GM06990 (cell line): ENCODE results near the gene AVP.
"Not testable (repeated sequence)": the region's sequence is repeated elsewhere in the genome, so short reads cannot be mapped to it uniquely, and the experiment has no call there.

Source experiments
- DNase-seq: peaks from one replicate; pipeline ENCODE4 v3.0.0-alpha.2; 2011; ENCODE audit not compliant: insufficient read length; ENCODE audit errors: extremely low read depth
- H3K27me3 ChIP-seq: replicated peaks from 2 replicates; pipeline ENCODE4 v1.6.0; 2011; ENCODE audit warnings: low read length; ENCODE audit not compliant: control insufficient read depth, insufficient read depth
- H3K36me3 ChIP-seq: 2 replicates; pipeline ENCODE4 v1.5.1; 2011; ENCODE audit warnings: low read length; ENCODE audit not compliant: control insufficient read depth, insufficient read depth
- H3K4me3 ChIP-seq: replicated peaks from 2 replicates; pipeline ENCODE4 v1.5.1; 2011; ENCODE audit warnings: low read depth, mild to moderate bottlenecking, control low read depth, low read length
- TF ChIP-seq, protein P1 (sequence below): IDR thresholded peaks from 2 replicates; pipeline ENCODE4 v1.5.1; 2011; ENCODE audit warnings: low read length, control low read depth, mild to moderate bottlenecking, inconsistent platforms; ENCODE audit not compliant: insufficient read depth, poor library complexity, severe bottlenecking

Gene AVP

DNA sequence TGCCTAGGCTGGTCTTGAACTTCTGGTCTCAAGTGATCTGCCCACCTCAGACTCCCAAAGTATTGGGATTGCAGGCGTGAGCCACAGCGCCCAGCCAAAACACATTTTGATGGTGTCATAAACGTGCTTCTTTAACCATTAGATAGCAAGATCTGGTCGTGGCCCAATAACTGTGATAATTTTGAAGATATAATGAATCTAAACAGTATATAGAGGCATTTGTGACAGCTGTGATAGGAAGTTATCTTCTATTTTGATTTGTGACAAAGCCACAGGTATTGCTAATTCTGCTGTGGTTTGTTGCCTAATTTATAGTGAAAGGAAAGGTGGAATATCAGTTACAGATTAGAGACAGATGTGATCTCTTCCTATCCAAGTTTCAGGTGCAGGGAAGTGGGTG is 13.8 kb downstream of the AVP start:
- no peaks in the 10 kb centered on the region; the same call in 1 of the 2 replicates for H3K27me3 ChIP-seq
- TF ChIP-seq, protein P1, sequence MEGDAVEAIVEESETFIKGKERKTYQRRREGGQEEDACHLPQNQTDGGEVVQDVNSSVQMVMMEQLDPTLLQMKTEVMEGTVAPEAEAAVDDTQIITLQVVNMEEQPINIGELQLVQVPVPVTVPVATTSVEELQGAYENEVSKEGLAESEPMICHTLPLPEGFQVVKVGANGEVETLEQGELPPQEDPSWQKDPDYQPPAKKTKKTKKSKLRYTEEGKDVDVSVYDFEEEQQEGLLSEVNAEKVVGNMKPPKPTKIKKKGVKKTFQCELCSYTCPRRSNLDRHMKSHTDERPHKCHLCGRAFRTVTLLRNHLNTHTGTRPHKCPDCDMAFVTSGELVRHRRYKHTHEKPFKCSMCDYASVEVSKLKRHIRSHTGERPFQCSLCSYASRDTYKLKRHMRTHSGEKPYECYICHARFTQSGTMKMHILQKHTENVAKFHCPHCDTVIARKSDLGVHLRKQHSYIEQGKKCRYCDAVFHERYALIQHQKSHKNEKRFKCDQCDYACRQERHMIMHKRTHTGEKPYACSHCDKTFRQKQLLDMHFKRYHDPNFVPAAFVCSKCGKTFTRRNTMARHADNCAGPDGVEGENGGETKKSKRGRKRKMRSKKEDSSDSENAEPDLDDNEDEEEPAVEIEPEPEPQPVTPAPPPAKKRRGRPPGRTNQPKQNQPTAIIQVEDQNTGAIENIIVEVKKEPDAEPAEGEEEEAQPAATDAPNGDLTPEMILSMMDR = no peak

DNA sequence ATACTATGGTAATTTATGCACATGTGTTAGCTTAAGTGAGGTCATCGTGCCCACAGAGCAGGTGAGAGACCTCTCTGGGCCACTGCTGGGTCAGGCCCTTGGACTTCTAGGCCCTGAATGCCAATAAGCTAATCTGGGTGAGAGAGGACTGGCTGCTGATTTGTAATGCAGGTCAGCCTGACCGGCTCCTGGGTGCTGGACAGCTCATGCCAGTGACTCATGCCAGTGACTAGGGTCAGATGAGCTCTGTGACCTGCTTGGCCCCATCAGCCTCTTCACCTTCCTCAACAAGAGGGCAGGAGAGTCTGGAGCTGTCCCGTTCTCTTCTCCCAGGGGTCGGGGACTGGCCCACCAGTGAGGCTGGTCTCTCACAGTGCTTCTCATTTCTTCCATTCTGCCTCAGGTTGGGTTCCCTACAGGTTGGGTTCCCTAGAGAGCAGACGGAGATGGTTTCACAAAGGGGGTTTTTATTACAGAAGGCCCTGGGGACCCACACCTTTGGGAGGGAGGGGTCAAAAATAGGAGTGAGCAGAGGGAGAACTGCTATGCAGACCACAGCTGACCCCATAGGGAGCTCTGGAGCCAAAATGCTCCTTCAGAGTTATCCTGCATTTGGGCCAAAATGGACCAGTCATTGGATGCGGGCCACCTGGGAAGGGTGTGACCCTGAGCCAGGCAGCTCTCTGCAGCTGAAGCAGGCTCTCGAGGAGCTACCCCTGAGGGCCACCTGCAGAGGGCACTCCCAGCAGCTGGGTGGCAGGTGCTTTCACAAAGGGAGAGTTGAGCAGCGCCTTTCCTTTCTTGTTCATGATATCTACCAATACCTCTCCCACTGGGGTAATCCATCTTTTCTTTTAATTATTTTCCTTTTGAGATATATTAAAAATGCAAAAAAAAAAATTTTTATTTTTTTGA is 15.3 kb downstream of the AVP start:
- no peak for DNase-seq
- Histone ChIP-seq H3K36me3 (no peaks in the 10 kb centered on the region), H3K27me3 (no peaks in the 10 kb centered on the region; the same call in 1 of the 2 replicates), H3K4me3 (no peak overlapping the region)
- TF ChIP-seq, protein P1 = peak; percentile 49

More for the DNA sequence above, 13.8 kb downstream of the AVP start:
- Histone ChIP-seq H3K4me3 (no peak overlapping the region), H3K36me3 (no peaks in the 10 kb centered on the region)
- DNase-seq = no peak

DNA sequence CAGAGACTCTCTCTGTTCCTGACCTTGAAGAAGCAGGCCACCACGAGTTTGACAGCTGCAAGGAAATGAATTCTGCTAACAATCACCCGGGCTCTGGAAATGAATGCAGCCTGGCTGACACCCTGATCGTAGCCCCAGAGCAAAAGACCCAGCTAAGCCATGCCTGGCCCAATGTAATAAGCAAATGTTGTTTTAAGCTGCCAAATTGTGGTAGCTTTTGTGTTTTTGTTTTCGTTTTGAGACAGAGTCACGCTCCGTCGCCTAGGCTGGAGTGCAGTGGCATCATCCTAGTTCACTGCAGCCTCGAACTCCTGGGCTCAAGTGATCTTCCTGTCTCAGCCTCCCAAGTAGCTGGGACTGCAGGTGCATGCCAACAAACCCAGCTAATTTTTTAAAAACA is 16.4 kb downstream of the AVP start:
- DNase-seq = no peak
- H3K27me3 ChIP-seq = no peaks in the 10 kb centered on the region; the same call in 1 of the 2 replicates
- H3K36me3 ChIP-seq = no peaks in the 10 kb centered on the region
- TF ChIP-seq, protein P1 = no peak
- H3K4me3 ChIP-seq = no peak overlapping the region

DNA sequence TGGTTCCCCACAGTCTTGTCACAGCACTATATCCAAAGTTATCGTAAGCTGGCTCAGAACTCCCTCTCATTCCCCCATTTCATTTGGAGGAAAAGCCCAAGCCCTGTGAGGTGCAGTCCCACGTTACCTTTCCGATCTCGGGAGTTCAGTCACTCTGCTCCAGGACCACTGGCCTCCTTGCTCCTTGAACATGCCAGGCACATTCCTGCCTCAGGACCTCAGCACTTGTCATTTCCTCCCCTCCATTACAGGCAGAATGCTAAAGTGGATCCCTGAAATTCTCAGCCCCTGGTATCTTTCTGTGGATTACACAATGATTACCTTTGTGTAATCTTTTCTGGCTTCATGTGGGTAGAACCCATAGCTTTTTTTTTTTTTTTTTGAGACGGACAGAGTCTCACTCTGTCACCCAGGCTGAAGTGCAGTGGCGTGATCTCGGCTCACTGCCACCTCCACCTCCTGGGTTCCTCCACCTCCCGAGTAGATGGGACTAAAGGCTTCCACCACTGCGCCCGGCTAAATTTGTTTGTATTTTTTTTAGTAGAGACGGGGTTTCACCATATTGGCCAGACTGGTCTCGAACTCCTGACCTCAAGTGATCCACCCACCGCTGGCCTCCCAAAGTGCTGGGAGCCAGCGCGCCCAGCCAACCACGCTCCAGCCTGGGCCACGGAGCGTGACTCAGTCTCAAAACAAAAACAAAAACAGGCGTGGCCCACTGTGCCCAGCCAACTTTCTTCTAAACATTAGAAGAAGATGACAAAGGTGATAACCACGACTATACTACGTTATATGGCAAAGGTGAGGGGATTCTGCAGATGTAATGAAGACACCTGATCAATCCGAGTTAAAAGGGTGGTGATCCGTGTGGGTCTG is 17.1 kb downstream of the AVP start:
- no peaks in the 10 kb centered on the region for H3K36me3 ChIP-seq
- DNase-seq = no peak
- TF ChIP-seq, protein P1 = no peak
- no peaks in the 10 kb centered on the region; the same call in 1 of the 2 replicates for H3K27me3 ChIP-seq
- H3K4me3 ChIP-seq = no peak overlapping the region

DNA sequence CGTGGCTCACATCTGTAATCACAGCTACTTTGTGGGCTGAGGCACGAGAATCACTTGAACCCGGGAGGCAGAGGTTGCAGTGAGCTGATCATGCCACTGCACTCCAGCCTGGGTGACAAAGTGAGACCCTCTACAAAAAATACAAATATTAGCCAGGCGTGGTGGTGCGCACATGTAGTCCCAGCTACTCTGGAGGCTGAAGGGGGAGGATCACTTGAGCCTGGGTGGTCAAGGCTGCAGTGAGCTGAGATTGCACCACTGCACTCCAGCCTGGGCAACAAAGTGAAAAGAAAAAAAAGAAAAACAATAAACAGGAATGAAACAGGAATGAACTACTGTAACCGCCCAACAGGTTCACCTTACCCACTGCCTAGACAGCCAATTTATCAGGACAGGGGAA is 20.4 kb downstream of the AVP start:
- H3K27me3 ChIP-seq, DNase-seq, H3K4me3 ChIP-seq, H3K36me3 ChIP-seq: not testable (repeated sequence)

DNA sequence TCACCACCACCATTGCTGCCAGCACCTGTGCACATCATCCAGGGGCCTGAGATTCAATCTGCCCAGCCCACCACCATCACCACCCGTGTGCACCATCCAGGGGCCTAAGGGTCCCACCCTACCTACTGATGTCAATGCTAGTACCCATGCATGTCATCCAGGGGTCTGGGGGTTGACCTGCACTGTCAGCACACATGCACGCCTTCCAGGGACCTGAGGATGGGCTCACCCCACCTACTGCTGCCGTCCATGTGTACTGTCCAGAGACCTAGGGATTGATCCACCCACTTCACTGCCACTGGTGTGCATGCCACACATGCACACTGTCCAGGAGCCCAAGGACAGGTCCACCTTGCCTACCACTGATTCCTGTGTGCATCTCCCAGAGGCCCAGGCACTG is 25.0 kb downstream of the AVP start:
- no peak for DNase-seq
- TF ChIP-seq, protein P1 = no peak
- no peaks in the 10 kb centered on the region for H3K27me3 ChIP-seq
- H3K4me3 ChIP-seq = no peak overlapping the region
- H3K36me3 ChIP-seq = no peaks in the 10 kb centered on the region
